ENCODE data around the gene ICAM2.

Gene ICAM2

GRCh38 chr17:63974594-63975192 lies 45.7 kb downstream of the ICAM2 start:
- DNase-seq (ENCODE audit: low read depth) = no peak

GRCh38 chr17:63973930-63974593 lies 46.4 kb downstream of the ICAM2 start:
- DNase-seq (ENCODE audit: low read depth) = no peak

- no peak for DNase-seq (ENCODE audit: low read depth)
Observed at GRCh38 chr17:63973247-63973646, 47.2 kb downstream of the ICAM2 start.

GRCh38 chr17:63972796-63973195 lies 47.6 kb downstream of the ICAM2 start, which contains the start of gene SCN4A:
Gene SCN4A (minus strand): TSS chr17:63972918. CDS start chr17:63972841, 77 bp downstream.
- DNase-seq (ENCODE audit: low read depth) = no peak

GRCh38 chr17:63969278-63969677 lies 51.2 kb downstream of the ICAM2 start:
- no peak for DNase-seq (ENCODE audit: low read depth)

GRCh38 chr17:63967953-63968352 lies 52.5 kb downstream of the ICAM2 start:
- no peak for DNase-seq (ENCODE audit: low read depth)

- DNase-seq (ENCODE audit: low read depth) = no peak
Observed at GRCh38 chr17:63966646-63967264, 53.7 kb downstream of the ICAM2 start.

GRCh38 chr17:63963123-63963522 lies 57.3 kb downstream of the ICAM2 start:
- DNase-seq (ENCODE audit: low read depth) = no peak

- DNase-seq (ENCODE audit: low read depth) = no peak
Observed at GRCh38 chr17:63962298-63962744, 58.1 kb downstream of the ICAM2 start.

GRCh38 chr17:63961355-63962212 lies 58.8 kb downstream of the ICAM2 start:
- peak; percentile 93 for DNase-seq (ENCODE audit: low read depth)

GRCh38 chr17:63960430-63960829 lies 60.0 kb downstream of the ICAM2 start:
- DNase-seq (ENCODE audit: low read depth) = no peak

GRCh38 chr17:63960006-63960405 lies 60.4 kb downstream of the ICAM2 start:
- no peak for DNase-seq (ENCODE audit: low read depth)

- no peak for DNase-seq (ENCODE audit: low read depth)
Observed at GRCh38 chr17:63956296-63956920, 64.0 kb downstream of the ICAM2 start.

- no peak for DNase-seq (ENCODE audit: low read depth)
Observed at GRCh38 chr17:63955791-63956190, 64.6 kb downstream of the ICAM2 start.

- DNase-seq (ENCODE audit: low read depth) = no peak
Observed at GRCh38 chr17:63955232-63955631, 65.2 kb downstream of the ICAM2 start.

GRCh38 chr17:63954402-63955063 lies 65.9 kb downstream of the ICAM2 start:
- no peak for DNase-seq (ENCODE audit: low read depth)

Measured in CMK (cell line).